ENCODE data around the gene ATG16L2. TPM values are rescaled to one million over a fixed set of nuclear protein-coding genes. Genes with fewer than 3 reads are reported as not detected.

The ATG16L2 gene
- total RNA-seq, 1 donor from 2014 or later = 51.0 TPM

- TF ChIP-seq, protein P1, sequence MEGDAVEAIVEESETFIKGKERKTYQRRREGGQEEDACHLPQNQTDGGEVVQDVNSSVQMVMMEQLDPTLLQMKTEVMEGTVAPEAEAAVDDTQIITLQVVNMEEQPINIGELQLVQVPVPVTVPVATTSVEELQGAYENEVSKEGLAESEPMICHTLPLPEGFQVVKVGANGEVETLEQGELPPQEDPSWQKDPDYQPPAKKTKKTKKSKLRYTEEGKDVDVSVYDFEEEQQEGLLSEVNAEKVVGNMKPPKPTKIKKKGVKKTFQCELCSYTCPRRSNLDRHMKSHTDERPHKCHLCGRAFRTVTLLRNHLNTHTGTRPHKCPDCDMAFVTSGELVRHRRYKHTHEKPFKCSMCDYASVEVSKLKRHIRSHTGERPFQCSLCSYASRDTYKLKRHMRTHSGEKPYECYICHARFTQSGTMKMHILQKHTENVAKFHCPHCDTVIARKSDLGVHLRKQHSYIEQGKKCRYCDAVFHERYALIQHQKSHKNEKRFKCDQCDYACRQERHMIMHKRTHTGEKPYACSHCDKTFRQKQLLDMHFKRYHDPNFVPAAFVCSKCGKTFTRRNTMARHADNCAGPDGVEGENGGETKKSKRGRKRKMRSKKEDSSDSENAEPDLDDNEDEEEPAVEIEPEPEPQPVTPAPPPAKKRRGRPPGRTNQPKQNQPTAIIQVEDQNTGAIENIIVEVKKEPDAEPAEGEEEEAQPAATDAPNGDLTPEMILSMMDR (IDR thresholded peaks at IDR 0.05; ENCODE audit: unreplicated experiment) = no peak
- peaks cover 11% of the 10 kb centered on the region for H3K27me3 Mint-ChIP-seq (ENCODE audit: unreplicated experiment)
- no peak overlapping the region for H3K27ac Mint-ChIP-seq (ENCODE audit: unreplicated experiment)
- H3K4me3 Mint-ChIP-seq (ENCODE audit: unreplicated experiment) = no peak overlapping the region
- H3K36me3 Mint-ChIP-seq (ENCODE audit: low read depth, unreplicated experiment) = peaks cover 25% of the 10 kb centered on the region
- no peak for DNase-seq (ENCODE audit: low spot score)
- peaks cover 30% of the 10 kb centered on the region for H3K4me1 Mint-ChIP-seq (ENCODE audit: unreplicated experiment)
- H3K9me3 Mint-ChIP-seq (ENCODE audit: unreplicated experiment) = no peaks in the 10 kb centered on the region
These were observed 2.3 kb downstream of the ATG16L2 start for GRCh38 chr11:72816404-72816990.

- no peak for DNase-seq (ENCODE audit: low spot score)
- peak overlapping the region; percentile 55 for H3K27ac Mint-ChIP-seq (ENCODE audit: unreplicated experiment)
- peaks cover 23% of the 10 kb centered on the region for H3K4me1 Mint-ChIP-seq (ENCODE audit: unreplicated experiment)
- no peak overlapping the region for H3K4me3 Mint-ChIP-seq (ENCODE audit: unreplicated experiment)
- TF ChIP-seq, protein P1 (IDR thresholded peaks at IDR 0.05; ENCODE audit: unreplicated experiment) = no peak
- peaks cover 25% of the 10 kb centered on the region for H3K36me3 Mint-ChIP-seq (ENCODE audit: low read depth, unreplicated experiment)
- H3K27me3 Mint-ChIP-seq (ENCODE audit: unreplicated experiment) = peaks cover 11% of the 10 kb centered on the region
- H3K9me3 Mint-ChIP-seq (ENCODE audit: unreplicated experiment) = no peaks in the 10 kb centered on the region
These were observed 3.8 kb downstream of the ATG16L2 start for GRCh38 chr11:72817966-72818365.

DNA sequence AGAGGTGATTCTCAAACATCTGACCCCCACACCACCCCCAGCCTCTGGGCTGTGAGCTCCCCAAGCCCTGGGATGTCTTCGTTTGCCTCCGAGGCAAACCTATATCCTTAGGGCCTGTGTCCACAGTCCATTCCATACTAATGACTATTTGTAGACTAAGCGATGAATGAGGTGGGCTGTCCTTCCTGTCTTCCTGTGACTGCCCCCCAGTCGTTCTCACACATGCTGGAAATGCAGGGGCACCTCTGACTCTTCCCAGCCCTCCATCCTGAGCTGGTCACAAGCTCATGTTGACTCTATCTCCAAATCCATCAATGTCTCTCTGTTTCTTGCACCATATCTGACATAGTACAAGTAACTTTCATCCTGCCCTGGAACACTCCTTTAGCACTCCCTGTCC lies 4.8 kb downstream of the ATG16L2 start:
- TF ChIP-seq, protein P1 (IDR thresholded peaks at IDR 0.05; ENCODE audit: unreplicated experiment) = no peak
- Mint-ChIP-seq H3K4me3 (ENCODE audit: unreplicated experiment) (no peak overlapping the region), H3K27me3 (ENCODE audit: unreplicated experiment) (peaks cover 9% of the 10 kb centered on the region), H3K36me3 (ENCODE audit: low read depth, unreplicated experiment) (peaks cover 25% of the 10 kb centered on the region), H3K9me3 (ENCODE audit: unreplicated experiment) (no peaks in the 10 kb centered on the region), H3K4me1 (ENCODE audit: unreplicated experiment) (peaks cover 15% of the 10 kb centered on the region), H3K27ac (ENCODE audit: unreplicated experiment) (no peak overlapping the region)
- DNase-seq (ENCODE audit: low spot score) = no peak

- TF ChIP-seq, protein P1 (IDR thresholded peaks at IDR 0.05; ENCODE audit: unreplicated experiment) = no peak
- Mint-ChIP-seq H3K36me3 (ENCODE audit: low read depth, unreplicated experiment) (peaks cover 28% of the 10 kb centered on the region), H3K27me3 (ENCODE audit: unreplicated experiment) (peaks cover 19% of the 10 kb centered on the region), H3K4me1 (ENCODE audit: unreplicated experiment) (peaks cover 10% of the 10 kb centered on the region), H3K9me3 (ENCODE audit: unreplicated experiment) (no peaks in the 10 kb centered on the region), H3K27ac (ENCODE audit: unreplicated experiment) (peak overlapping the region; percentile 48), H3K4me3 (ENCODE audit: unreplicated experiment) (peak overlapping the region; percentile 33)
- no peak for DNase-seq (ENCODE audit: low spot score)
These were observed 6.4 kb downstream of the ATG16L2 start for GRCh38 chr11:72820439-72821139.

Measured in endothelial cell (in vitro differentiated cells).